Cardiac fibroblast (primary cell): ENCODE data around the gene CATSPERZ.

Experiments used
- DNase-seq, 2 donors: peaks; one replicate each; pipeline versions ENCODE4 v3.0.0 to v3.0.0-alpha.2; 2010; ENCODE audit warnings: low read depth in 2 of 2
- H3K4me3 ChIP-seq, 2 donors: replicated peaks in 1 of 2; 1 replicate in 1 of 2; 2 replicates in 1 of 2; pipeline ENCODE4 v1.5.1; 2011; ENCODE audit warnings: low read depth in 2 of 2, low read length in 2 of 2, mild to moderate bottlenecking in 2 of 2, moderate library complexity in 1 of 2
- CTCF ChIP-seq: IDR thresholded peaks from one replicate; pipeline ENCODE4 v1.5.1; 2011; ENCODE audit warnings: low read depth, mild to moderate bottlenecking, low read length, inconsistent platforms

The CATSPERZ gene

GRCh38 chr11:64340671-64341335 is 40.6 kb downstream of the CATSPERZ start:
- DNase-seq: no peak
- no peak overlapping the region for H3K4me3 ChIP-seq
- no peak for TF ChIP-seq CTCF

GRCh38 chr11:64341429-64341828 is 41.3 kb downstream of the CATSPERZ start:
- no peak for TF ChIP-seq CTCF
- no peak for DNase-seq
- H3K4me3 ChIP-seq: no peak overlapping the region

GRCh38 chr11:64341851-64342791 is 42.0 kb downstream of the CATSPERZ start:
- peak; percentile 87 to 91 for DNase-seq
- peak overlapping the region; percentile 33 to 48 for H3K4me3 ChIP-seq
- no peak for TF ChIP-seq CTCF

- no peak for TF ChIP-seq CTCF
- peak overlapping the region in 1 of 2 donors; percentile 34 for H3K4me3 ChIP-seq
- DNase-seq: no peak
These were observed 42.9 kb downstream of the CATSPERZ start for GRCh38 chr11:64342869-64343745.

GRCh38 chr11:64343767-64344559 is 43.8 kb downstream of the CATSPERZ start:
- no peak overlapping the region for H3K4me3 ChIP-seq
- DNase-seq: peak in 1 of 2 donors; percentile 18

More at GRCh38 chr11:64343767-64344559, 43.8 kb downstream of the CATSPERZ start:
- TF ChIP-seq CTCF: peak; percentile 40
